GM12875 (cell line): ENCODE data around the gene GHRHR.

Experiments
- H3K4me3 ChIP-seq: one replicate; pipeline ENCODE4 v1.5.1; 2011; ENCODE audit warnings: low read depth, low read length, control low read depth
- TF ChIP-seq, protein P1 (sequence below): IDR thresholded peaks from 2 replicates; pipeline ENCODE4 v1.5.1; 2011; ENCODE audit warnings: low read depth, mild to moderate bottlenecking, control low read depth, inconsistent platforms, low read length, moderate library complexity, borderline replicate concordance; ENCODE audit not compliant: insufficient read depth

GHRHR gene

GRCh38 chr7:30923774-30924413 is 39.9 kb upstream of the GHRHR start:
- TF ChIP-seq, protein P1, sequence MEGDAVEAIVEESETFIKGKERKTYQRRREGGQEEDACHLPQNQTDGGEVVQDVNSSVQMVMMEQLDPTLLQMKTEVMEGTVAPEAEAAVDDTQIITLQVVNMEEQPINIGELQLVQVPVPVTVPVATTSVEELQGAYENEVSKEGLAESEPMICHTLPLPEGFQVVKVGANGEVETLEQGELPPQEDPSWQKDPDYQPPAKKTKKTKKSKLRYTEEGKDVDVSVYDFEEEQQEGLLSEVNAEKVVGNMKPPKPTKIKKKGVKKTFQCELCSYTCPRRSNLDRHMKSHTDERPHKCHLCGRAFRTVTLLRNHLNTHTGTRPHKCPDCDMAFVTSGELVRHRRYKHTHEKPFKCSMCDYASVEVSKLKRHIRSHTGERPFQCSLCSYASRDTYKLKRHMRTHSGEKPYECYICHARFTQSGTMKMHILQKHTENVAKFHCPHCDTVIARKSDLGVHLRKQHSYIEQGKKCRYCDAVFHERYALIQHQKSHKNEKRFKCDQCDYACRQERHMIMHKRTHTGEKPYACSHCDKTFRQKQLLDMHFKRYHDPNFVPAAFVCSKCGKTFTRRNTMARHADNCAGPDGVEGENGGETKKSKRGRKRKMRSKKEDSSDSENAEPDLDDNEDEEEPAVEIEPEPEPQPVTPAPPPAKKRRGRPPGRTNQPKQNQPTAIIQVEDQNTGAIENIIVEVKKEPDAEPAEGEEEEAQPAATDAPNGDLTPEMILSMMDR, result no peak
- H3K4me3 ChIP-seq, result no peak overlapping the region

- TF ChIP-seq, protein P1, result no peak
Measured at GRCh38 chr7:30924624-30925023, 39.1 kb upstream of the GHRHR start.

GRCh38 chr7:30925117-30925516 is 38.6 kb upstream of the GHRHR start:
- TF ChIP-seq, protein P1, result no peak
- H3K4me3 ChIP-seq, result no peak overlapping the region

More at GRCh38 chr7:30924624-30925023, 39.1 kb upstream of the GHRHR start:
- no peak overlapping the region for H3K4me3 ChIP-seq

DNA sequence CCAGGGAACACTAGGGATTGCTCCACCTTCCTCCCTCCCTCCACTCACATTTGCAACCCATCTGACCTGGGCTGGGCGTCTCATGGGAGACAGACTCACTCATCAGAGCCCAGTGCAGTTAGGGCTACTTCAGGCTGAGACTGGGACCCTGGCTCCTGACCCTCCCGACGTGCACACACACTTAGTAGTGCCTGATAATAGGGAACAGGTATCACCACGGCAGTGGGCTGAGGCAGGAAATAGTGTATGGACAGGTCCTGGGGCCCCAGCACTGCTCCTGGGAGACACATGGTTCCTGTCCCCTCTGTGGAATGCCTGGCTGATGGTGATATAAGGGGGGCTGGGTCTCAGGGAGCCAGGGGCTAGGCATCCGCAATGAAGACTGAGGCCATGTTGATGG is 37.8 kb upstream of the GHRHR start:
- H3K4me3 ChIP-seq, result no peak overlapping the region
- TF ChIP-seq, protein P1, result no peak

DNA sequence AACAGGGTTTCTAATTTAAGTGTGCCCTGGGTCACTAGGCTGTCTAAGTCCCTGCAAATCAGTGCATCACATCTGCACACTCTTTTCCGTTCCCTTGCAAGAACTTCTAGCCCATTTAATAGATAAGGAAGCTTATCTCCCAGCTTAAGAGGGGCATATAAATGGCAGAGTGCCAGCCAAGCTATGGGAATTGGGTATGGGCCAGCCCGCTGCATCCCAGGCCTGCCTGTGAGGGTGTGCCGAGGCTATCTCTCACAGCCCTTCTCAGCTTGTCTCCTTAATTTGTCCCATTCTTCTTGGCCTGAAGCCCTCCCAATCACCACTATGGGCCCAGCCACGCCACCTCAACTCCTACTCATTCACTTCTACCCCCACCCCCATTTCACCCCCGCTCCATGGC is 37.4 kb upstream of the GHRHR start:
- H3K4me3 ChIP-seq, result no peak overlapping the region
- TF ChIP-seq, protein P1, result no peak

DNA sequence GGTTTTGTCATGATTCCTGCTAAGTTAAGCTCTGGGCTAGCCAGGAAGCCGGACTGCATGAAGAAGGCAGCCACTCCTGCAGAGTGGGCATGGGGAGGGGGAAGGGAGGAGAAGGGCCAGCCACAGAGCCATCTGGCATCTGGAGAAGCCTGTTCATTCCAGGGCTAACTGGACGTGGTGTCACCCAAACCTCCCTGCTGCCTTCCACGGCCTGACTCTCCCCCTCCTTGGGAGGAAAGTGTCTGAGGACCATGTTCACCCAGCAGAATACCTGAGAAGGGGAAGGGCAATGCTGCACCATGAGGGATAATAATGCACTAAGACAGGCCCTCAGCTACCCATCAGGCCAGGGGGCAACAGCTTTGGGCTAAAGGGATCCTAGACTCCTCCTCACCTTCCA is 36.7 kb upstream of the GHRHR start:
- TF ChIP-seq, protein P1, result no peak
- H3K4me3 ChIP-seq, result no peak overlapping the region

DNA sequence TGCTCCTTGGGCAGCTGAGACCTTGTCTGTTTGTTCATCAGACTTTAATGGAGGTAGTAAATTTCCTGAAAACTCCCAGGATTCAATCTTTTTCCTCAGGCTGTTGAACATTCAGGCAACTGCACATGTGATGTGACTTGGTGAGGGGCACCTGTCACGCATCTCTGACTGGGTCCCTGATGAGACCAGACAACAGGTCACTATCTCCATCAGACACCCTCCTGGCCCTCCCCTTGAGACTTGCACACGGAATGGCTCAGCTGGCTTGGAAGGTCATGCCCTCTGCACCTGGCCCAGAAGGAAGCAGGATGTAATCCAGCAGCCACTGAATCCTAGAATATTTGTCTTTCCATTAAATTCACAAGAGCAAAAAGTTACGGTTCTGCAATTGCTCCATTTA is 36.2 kb upstream of the GHRHR start:
- no peak overlapping the region for H3K4me3 ChIP-seq
- TF ChIP-seq, protein P1, result no peak
